ENCODE data around the gene SERINC5.
"Not testable (repeated sequence)": the region's sequence is repeated elsewhere in the genome, so short reads cannot be mapped to it uniquely, and the experiment has no call there.

Gene SERINC5

DNA sequence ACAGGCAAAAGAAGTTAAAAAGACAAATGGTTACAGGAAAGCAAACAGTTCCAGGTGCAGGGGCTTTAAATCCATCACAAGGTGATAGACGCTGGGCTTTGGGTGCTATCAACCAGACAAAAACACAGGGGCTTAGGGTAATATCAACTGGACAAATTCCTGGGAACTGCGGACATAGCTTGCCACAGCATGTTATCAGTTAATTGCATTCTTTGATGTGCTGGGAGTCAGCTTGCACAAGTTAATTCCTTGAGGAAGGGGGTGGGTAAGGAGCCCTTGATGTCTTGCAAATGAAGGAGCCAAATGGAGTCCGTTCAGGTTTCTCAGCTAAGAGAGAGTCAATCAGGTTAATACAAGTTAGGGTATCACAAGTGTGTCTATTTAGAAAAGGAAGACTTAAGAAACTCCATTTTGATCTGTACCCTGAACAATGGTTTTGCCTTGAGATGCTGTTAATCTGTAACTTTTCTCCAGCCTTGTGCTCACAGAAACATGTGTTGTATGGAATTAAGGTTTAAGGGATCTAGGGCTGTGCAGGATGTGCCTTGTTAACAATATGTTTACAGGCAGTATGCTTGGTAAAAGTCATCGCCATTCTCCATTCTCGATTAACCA, 144.4 kb downstream of the SERINC5 start:
- in situ Hi-C loops (cut with HindIII; ENCODE audit: low sequenced_read_pairs): not testable (repeated sequence)

DNA sequence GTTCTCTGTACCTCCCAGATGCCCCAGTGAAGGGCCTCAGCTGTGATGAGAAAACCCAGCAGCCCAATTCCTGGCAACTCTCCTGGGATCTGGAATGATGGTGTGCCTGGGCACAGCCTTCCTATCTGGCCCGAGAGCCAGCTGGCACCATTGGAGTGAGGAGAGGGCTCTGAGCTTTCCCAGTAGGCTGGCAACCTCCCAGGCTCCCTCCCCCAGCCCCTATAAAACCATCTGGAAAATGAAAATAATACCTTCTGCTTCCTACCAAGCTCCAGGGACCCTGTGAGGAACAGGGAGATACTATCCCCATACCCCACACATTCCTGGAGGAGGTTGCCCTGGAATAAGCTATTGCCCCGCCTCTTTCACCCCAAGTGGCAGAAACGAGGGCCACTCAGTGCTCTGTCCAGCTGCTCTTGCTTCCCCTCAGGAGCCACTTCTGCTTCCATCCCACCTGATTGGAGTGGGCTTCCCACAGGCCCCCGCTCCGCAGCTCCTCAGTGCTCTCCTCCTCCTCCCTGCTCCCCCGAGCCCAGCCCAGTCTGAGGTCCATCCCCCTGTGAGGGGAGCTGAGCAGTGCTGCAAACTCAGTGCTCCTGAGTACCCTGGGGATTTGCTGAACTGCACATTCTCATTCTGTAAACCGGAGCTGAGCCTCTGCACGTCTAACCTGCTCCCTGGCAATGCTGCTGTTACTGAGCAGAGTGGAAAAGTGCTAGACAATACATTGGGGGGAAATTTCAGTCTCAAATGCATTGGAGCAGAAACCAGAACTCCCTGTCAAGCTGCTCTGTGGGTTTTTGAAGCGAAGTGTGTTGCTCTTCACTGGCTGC, 146.0 kb downstream of the SERINC5 start:
- in situ Hi-C loops (cut with HindIII; ENCODE audit: low sequenced_read_pairs): no loop called here

DNA sequence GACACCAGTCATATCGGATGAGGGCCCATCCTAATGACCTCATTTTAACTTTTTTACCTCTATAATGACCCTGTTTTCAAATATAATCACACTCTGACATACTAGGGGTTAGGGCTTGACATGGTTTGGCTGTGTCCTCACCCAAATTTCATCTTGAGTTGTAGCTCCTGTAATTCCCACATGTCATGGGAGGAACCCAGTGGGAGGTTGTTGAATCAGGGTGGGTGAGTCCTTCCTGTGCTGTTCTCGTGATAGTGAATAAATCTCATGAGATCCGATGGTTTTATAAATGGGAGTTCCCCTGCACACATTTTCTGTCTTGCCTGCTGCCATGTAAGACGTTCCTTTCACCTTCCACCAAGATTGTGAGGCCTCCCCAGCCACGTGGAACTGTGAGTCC, 148.9 kb downstream of the SERINC5 start:
- in situ Hi-C loops (cut with HindIII; ENCODE audit: low sequenced_read_pairs): no loop called here

DNA sequence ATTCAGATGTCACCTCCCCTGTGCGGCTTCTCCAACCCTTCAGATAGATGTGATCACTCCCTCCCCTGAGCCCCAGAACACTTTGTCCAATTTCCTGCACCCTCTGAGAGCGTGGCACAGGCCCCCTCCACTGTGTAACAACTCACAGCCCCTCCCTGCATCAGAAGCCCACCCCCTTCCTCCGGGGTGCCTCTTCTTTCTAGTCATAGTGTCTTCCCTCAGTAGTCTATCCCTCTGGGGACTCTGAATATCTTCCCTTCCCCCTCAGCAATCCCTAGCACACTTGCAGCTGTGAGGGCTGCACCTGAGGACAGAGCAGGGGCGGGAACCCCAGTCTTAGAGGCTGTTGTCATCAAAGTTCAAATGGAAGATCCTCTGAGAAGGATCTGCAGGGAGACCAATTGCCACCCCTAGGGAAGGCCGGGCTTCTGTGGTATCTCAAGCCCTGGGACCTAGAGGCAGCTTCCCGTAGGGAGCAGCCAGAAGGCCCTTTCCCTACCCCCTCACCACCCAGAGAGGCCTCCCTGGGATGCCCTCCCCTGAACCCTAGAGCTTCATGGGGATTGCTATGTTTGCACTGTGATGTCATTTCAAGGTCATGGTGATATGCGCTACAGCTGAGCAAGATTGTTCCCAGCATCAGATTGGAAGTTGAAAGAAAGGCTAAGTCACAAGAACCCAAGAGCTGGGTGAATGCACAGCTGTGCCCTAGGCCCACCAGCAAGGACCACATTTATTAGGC, 150.0 kb downstream of the SERINC5 start:
- in situ Hi-C loops (cut with HindIII; ENCODE audit: low sequenced_read_pairs): no loop called here

DNA sequence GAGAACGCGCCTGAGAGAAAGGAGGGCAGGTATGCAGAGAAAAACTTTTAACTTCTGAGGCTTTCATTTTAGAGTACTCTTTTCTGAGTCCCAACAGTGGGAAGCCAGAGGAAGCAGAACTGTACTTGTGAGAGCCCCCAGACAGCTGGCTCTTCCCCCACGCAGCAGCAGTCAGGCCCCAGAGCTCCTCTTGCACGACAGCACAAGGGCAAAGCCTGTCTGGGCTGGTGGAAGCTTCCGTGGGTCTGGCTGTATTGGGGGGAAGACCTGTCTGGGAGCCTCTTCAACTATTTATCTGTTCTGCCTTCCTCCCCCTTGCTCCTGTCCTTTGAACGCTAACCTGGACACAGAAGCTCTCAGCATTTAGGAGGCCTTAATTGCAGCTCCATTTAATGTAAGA, 152.5 kb downstream of the SERINC5 start:
- in situ Hi-C loops (cut with HindIII; ENCODE audit: low sequenced_read_pairs): no loop called here

DNA sequence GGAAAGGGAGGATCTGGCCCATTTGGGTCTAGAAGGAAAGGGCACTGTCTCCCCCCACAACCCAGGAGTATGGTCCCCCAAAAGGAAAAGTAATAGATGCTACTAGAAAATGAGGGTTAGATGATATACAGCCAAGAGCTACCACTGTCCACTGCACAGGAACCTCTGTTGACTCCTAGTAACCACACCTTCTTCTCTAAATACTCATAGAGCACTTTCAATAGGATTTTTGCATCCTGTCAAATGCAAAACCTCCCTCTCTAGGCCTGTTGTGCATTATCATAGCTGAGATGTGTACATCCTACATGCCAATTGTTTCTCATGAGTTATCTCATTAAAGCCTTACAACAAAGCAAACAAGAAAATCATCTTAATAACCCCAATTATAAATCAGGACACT, 153.9 kb downstream of the SERINC5 start:
- in situ Hi-C loops (cut with HindIII; ENCODE audit: low sequenced_read_pairs): no loop called here

DNA sequence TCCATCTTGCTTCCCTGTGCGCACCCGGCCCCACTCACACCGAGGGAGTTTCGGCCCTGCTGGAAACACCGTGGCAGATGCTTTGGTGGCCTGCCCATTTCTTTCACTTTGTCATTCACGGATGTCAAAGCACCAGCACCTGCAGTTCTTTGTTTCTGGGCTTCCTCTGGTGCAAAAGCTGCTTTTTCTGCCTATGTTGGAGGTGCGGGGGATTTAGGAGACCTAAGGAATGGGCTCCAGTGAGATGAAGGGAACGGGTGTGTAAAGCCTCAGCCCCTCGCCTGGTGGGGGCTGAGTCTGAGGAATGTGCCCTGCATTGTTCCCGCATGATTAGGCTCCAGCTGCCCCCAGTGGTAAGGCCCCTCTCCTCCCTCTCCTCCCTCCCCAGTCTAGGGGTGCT, 158.4 kb downstream of the SERINC5 start:
- in situ Hi-C loops (cut with HindIII; ENCODE audit: low sequenced_read_pairs): no loop called here

DNA sequence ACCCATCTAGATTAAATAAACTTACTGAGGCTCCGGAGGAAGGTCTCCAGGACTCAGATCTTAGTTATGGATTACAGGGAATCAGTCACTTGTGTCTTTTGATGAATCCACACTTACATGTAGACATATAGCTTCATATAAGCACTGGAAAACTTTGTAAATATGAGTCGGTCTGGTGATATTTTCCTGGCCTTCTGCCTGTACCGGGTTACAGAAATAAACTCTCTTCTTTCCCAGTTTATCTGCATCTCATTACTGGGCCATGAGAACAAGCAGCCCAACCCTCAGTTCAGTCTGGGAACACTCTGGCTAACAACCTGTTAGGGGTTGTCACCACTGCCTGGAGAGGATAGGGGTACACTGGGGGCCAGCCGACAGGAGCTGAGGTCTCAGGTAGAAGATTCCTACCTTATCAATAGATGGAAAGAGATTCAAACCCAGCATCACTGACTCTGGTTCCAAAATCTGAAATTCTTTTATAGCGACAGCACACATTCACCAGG, 161.6 kb downstream of the SERINC5 start:
- in situ Hi-C loops (cut with HindIII; ENCODE audit: low sequenced_read_pairs): no loop called here

DNA sequence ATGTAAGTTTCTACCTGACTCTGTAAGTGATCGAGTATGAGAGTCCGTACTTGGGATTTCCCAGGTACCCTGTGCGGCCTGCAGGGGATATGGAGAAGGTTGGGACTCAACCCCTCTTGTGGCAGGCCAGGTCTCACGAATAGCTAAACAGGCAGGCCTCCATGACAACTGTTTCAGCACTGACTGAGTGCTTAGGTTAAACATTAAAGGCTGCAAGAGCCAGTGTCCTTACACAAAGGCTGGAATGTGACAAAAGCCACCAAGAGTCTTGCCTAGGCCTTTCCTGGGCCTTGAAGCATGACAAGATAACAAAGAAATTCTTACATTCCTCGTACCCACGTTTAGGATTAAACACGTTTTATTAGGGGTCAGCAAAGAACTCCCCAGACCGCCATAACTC, 162.1 kb downstream of the SERINC5 start:
- in situ Hi-C loops (cut with HindIII; ENCODE audit: low sequenced_read_pairs): no loop called here

DNA sequence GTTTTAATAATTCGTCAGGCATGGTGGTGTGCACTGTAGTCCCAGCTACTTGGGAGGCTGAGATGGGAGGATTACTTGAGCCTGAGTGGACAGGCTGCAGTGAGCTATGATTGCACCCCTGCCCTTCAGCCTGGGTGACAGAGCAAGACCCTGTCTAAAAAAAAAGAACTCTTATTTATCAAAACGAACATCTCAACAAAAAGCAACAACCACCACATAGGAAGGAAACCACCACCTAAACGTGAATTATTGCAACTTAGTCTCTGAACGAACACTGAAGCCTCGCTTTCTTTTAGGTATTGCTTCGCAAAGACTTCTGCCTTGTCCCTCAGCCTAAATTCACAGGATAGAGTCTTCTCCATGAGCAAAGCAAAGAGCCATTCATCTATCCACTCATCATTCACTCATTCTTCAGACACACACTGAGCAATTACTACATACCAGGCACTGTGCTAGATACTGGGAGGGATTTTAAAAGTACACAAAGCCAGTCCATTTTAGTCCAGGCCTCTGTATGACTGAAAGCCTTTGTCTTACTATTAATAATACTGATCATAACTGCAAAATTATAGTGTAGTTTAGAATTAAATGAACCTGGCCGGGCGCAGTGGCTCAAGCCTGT, 163.3 kb downstream of the SERINC5 start:
- in situ Hi-C loops (cut with HindIII; ENCODE audit: low sequenced_read_pairs): no loop called here

DNA sequence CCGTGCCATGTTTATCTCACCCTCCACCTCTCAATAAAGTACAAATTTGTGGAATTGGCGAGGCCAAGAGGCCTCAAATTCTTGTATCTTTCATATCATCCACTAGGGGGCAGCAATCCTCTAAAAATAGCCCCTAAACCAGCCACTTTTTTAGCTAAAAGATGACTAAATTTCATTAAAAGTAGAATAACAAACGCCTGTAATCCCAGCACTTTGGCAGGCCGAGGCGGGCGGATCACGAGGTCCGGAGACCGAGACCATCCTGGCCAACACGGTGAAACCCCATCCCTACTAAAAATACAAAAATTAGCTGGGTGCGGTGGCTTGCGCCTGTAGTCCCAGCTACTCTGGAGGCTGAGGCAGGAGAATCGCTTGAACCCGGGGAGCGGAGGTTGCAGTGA, 164.1 kb downstream of the SERINC5 start:
- in situ Hi-C loops (cut with HindIII; ENCODE audit: low sequenced_read_pairs): not testable (repeated sequence)

DNA sequence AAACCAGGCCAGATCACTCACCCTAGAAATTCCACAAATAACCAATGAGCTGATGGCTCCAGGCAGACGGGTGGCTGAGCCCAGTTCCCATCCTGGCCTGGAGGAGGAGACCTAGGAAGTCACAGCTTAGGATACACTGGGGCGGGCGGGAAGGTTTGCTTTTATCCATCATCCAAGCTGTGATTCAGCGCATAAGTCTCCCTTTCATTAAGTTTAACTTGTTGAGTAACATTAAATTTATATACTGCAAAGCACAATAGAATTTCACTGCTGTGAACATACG, 165.0 kb downstream of the SERINC5 start:
- in situ Hi-C loops (cut with HindIII; ENCODE audit: low sequenced_read_pairs): no loop called here

DNA sequence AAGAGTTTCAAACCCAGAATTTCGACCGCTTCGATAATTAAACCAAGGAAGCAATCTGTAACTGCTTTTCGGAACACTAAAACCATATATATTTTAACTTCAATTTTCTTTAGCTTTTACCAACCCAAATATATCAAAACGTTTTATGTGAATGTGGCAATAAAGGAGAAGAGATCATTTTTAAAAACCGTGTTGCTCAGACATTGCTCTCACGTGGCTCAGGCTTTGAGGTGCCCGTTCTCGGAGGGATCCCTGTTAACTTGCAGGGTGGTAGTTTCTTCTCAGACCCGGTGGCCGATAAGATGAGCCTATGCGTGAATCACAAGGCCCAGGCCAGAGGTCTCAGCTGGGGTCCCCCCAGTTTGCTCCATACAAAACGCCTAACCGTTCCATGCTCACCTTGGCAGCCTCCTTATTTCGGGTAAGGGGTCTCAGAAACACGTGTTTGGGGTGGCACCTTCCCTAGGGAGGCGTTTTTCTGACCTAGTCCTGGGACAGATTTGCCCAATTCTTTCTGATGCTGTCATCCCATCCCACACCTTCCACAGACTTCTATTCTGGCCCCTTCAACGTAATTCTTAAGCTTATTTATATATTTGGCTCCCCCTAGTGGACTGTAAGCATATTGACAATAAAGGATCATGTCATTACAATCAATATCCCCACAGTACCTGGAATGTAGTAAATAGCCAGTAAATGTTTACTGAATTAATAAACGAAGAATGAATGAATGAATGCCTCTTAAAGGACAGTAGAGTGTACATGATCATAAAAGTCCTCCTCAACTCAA, 172.6 kb downstream of the SERINC5 start:
- in situ Hi-C loops (cut with HindIII; ENCODE audit: low sequenced_read_pairs): no loop called here

DNA sequence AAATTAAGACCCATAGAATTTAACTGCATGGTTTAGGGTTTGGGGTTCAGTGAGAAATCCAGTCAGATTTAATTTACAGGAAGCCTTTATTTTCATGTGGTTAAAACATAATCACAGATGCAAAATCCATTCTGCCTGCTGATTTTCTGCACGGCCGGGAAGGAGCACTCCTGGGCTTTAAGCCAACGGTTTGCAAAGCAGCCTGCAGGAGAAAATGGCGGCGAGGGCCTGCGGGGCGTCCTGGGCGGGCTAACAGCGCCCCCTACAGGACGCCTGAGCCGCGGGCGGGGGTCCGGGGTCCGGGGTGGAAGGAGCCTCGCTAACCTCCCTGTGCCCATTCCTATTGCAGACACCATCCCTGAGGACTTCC, 173.1 kb downstream of the SERINC5 start:
- in situ Hi-C loops (cut with HindIII; ENCODE audit: low sequenced_read_pairs): no loop called here

DNA sequence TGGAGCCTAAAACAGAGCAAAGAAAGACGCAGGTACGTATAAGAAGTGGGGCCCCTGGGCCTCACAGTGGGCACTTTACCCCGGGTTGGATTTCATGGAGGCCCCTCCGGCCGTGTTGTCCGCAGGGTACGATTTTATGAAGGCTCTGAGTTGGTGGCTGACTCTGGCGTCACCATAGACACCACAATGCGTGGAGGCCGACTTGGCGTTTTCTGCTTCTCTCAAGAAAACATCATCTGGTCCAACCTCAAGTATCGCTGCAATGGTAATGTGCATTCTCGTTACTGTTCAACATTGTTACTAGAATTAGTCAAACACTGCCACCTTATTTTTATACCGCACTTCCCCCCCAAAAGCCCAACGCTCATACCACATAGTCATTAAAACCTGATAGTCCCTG, 173.6 kb downstream of the SERINC5 start:
- in situ Hi-C loops (cut with HindIII; ENCODE audit: low sequenced_read_pairs): no loop called here

DNA sequence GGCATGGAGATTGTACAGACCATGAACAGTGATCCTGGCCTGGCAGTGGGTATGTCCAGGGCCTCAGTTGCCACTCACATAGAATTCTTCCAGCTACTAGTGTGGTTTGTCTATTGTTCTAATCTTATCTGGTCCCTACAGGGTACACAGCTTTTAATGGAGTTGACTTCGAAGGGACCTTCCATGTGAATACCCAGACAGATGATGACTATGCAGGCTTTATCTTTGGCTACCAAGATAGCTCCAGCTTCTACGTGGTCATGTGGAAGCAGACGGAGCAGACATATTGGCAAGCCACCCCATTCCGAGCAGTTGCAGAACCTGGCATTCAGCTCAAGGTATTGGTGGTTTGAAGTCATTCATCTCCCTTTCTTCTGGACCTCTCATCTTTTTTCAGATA, 176.9 kb downstream of the SERINC5 start:
- in situ Hi-C loops (cut with HindIII; ENCODE audit: low sequenced_read_pairs): no loop called here

DNA sequence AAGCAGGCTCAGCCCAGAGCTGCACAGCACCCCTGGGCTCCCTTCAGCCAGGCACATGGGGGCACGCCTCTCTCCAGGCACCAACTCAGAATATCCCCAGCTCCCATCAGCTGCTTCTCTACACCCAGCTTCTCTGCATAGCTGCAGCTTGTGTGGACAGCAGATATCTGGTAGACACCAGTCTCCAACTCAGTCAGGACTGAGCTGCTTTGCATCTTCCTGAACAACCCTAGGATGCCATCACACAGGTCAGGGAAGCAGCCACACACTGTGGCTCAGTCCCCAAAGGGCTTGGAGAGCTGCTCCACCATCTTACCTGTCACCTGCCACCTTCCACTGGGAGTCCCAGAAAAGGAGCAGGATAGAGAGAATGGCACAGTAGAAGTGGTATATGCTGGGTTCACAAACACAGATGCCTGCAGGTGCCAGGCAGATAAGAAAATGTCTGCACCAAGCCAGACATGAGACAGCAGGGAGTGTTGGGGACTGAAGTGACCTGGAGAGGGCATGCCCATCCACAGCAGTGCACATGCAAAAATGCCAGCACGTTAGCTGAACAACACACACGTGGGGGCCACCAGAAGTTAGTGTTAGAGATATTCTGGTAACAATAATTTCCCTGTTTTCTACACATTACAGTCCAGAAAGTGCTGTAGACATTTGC, 178.7 kb downstream of the SERINC5 start:
- in situ Hi-C loops (cut with HindIII; ENCODE audit: low sequenced_read_pairs): no loop called here

DNA sequence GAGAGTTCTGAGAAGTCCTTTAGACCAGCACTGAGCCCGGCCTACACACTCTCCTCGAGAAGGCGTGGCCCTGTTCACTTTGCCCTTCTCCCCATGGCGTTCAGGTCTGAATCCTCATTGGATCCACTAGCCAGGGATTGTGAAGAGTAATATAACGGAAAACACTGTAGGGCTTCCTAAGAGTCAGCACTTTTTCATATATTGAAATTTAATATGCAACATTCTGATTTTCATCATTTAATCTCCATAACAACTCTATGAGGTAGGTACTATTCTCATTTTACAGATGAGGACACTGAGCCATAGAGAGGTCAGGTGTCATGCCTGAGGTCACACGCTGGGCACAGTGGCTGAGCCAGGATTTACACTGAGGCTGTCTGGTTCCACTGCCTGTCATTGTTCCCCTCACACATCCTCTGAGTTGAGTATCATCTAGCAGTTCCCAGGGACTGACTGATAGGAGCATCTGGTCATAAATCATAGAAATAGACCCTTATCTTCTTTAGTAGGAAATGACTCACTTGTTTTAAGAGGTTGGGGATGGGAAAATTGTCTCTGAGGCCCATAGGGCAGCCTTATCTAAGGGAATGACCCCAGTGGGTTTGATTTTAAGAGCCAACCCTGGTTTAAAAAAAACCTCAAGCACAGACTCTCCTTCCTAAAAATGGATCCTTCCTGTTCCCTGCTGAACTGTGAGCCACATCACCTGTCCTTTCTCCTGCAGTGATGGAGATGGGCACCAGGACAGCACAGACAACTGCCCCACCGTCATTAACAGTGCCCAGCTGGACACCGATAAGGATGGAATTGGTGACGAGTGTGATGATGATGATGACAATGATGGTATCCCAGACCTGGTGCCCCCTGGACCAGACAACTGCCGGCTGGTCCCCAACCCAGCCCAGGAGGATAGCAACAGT, 179.5 kb downstream of the SERINC5 start:
- in situ Hi-C loops (cut with HindIII; ENCODE audit: low sequenced_read_pairs): no loop called here
